K562 treated with DMSO at 1 percent for 12 hours (cell line): ENCODE results near the gene DDX59. TPM values are rescaled to one million over a fixed set of nuclear protein-coding genes. Genes with fewer than 3 reads are reported as not detected.

Experiments used
- total RNA-seq: library from RNA; unstranded; fragments of 300-600 nt; gene quantifications from 2 replicates; pipeline ENCODE4 v1.2.3, GENCODE V29; 2022; ENCODE audit not compliant: insufficient read depth

DDX59 gene
- 14.5 and 22.2 TPM in 2 replicates for total RNA-seq

GRCh38 chr1:200669314-200670241, at the start of gene DDX59:
Gene DDX59, minus strand, starts transcription at chr1:200669907. Its CDS starts 3,167 bp downstream, at chr1:200666740.

GRCh38 chr1:200620273-200621131, 49.2 kb downstream of the DDX59 start, which contains the start of gene KIF14:
Gene KIF14, minus strand, starts transcription at chr1:200620751. Its CDS starts 2,028 bp downstream, at chr1:200618723.

Other genes starting within 250 kb of the DDX59 start
- 3.8 and 17.3 TPM in 2 replicates for gene KIF14, start 49.2 kb downstream of the DDX59 start, total RNA-seq
- 1.3 and 9.4 TPM in 2 replicates for gene CAMSAP2, start 69.0 kb upstream of the DDX59 start, total RNA-seq
- not detected in 2 replicates for gene GPR25, start 203.1 kb upstream of the DDX59 start, total RNA-seq
- not detected in 2 replicates for gene INAVA, start 225.0 kb upstream of the DDX59 start, total RNA-seq